Osteoblast (primary cell): ENCODE results near the gene BCAS3. TPM values are rescaled to one million over a fixed set of nuclear protein-coding genes. Genes with fewer than 3 reads are reported as not detected.

Experiments used
- DNase-seq: peaks from one replicate; pipeline ENCODE4 v3.0.0; 2011; ENCODE audit warnings: low spot score, mixed read lengths; ENCODE audit not compliant: insufficient read length; ENCODE audit errors: missing footprints
- H2AFZ ChIP-seq: 2 replicates; pipeline ENCODE4 v1.6.0; 2011; ENCODE audit warnings: mild to moderate bottlenecking, low read length
- H3K27ac ChIP-seq: 2 replicates; pipeline ENCODE4 v1.5.1; 2011; ENCODE audit warnings: mild to moderate bottlenecking, low read depth, low read length, moderate library complexity
- H3K27me3 ChIP-seq: 2 replicates; pipeline ENCODE4 v1.6.0; 2012; ENCODE audit warnings: mild to moderate bottlenecking, control low read depth, inconsistent platforms, low read length, moderate library complexity; ENCODE audit not compliant: insufficient read depth
- H3K36me3 ChIP-seq: 2 replicates; pipeline ENCODE4 v1.5.1; 2011; ENCODE audit warnings: mild to moderate bottlenecking, low read length, control low read depth, moderate library complexity; ENCODE audit not compliant: insufficient read depth
- H3K4me1 ChIP-seq: 2 replicates; pipeline ENCODE4 v1.5.1; 2011; ENCODE audit warnings: mild to moderate bottlenecking, low read length, control low read depth, moderate library complexity; ENCODE audit not compliant: insufficient read depth
- H3K4me2 ChIP-seq: 2 replicates; pipeline ENCODE4 v1.6.0; 2011; ENCODE audit warnings: mild to moderate bottlenecking, low read length; ENCODE audit not compliant: insufficient read depth
- H3K4me3 ChIP-seq: fragments of 200-600 bp; sonication (generic); 3 replicates; pipeline ENCODE4 v1.5.1; 2012; ENCODE audit warnings: mild to moderate bottlenecking, low read length, inconsistent platforms; ENCODE audit not compliant: insufficient read depth
- H3K79me2 ChIP-seq: 2 replicates; pipeline ENCODE4 v1.6.0; 2012; ENCODE audit warnings: mild to moderate bottlenecking, low read length, control low read depth, inconsistent platforms; ENCODE audit not compliant: insufficient read depth
- H3K9me3 ChIP-seq: 2 replicates; pipeline ENCODE4 v1.5.1; 2011; ENCODE audit warnings: low read depth, low read length, control low read depth
- H4K20me1 ChIP-seq: 2 replicates; pipeline ENCODE4 v1.6.0; 2012; ENCODE audit warnings: mild to moderate bottlenecking, low read length, control low read depth; ENCODE audit not compliant: insufficient read depth
- CTCF ChIP-seq: IDR thresholded peaks from 2 replicates; pipeline ENCODE4 v1.5.1; 2011; ENCODE audit warnings: mild to moderate bottlenecking, low read depth, low read length, moderate library complexity; ENCODE audit errors: extremely low read depth
- total RNA-seq: library from RNA; depleted of rRNA; stranded (reverse); fragments of >200 nt; gene quantifications from 2 replicates; pipeline ENCODE4 v1.2.3, GENCODE V29; 2012

The BCAS3 gene
- total RNA-seq, 1 donor, result 31.5 TPM

- no peaks in the 10 kb centered on the region for H3K9me3 ChIP-seq
- no peak overlapping the region for H3K4me2 ChIP-seq
- H3K27me3 ChIP-seq, result no peaks in the 10 kb centered on the region
- H3K4me3 ChIP-seq, result no peak overlapping the region
- no peaks in the 10 kb centered on the region for H3K4me1 ChIP-seq
- no peak for TF ChIP-seq CTCF
- no peak overlapping the region for H2AFZ ChIP-seq
- no peak overlapping the region for H3K27ac ChIP-seq
- H3K79me2 ChIP-seq, result no peaks in the 10 kb centered on the region
- no peaks in the 10 kb centered on the region for H3K36me3 ChIP-seq
- no peaks in the 10 kb centered on the region for H4K20me1 ChIP-seq
- DNase-seq, result peak; percentile 46
Observed at GRCh38 chr17:61379457-61380216, 702.0 kb downstream of the BCAS3 start.

- TF ChIP-seq CTCF, result no peak
- Histone ChIP-seq H2AFZ (no peak overlapping the region), H3K4me1 (no peaks in the 10 kb centered on the region), H3K27ac (no peak overlapping the region), H3K36me3 (no peaks in the 10 kb centered on the region), H3K4me2 (no peak overlapping the region), H3K9me3 (no peaks in the 10 kb centered on the region), H3K27me3 (no peaks in the 10 kb centered on the region), H3K4me3 (no peak overlapping the region), H4K20me1 (no peaks in the 10 kb centered on the region), H3K79me2 (no peaks in the 10 kb centered on the region)
- peak; percentile 60 for DNase-seq
Observed at GRCh38 chr17:61380217-61380835, 702.7 kb downstream of the BCAS3 start.

GRCh38 chr17:61380836-61381525, 703.3 kb downstream of the BCAS3 start:
- Histone ChIP-seq H4K20me1 (no peaks in the 10 kb centered on the region), H3K79me2 (no peaks in the 10 kb centered on the region), H3K27me3 (no peaks in the 10 kb centered on the region), H3K4me1 (no peaks in the 10 kb centered on the region), H3K9me3 (no peaks in the 10 kb centered on the region), H3K27ac (no peak overlapping the region), H3K36me3 (no peaks in the 10 kb centered on the region), H3K4me3 (no peak overlapping the region), H2AFZ (no peak overlapping the region), H3K4me2 (no peak overlapping the region)
- peak; percentile 29 for DNase-seq
- no peak for TF ChIP-seq CTCF

- Histone ChIP-seq H3K4me2 (no peak overlapping the region), H4K20me1 (no peaks in the 10 kb centered on the region), H3K4me1 (no peaks in the 10 kb centered on the region), H3K4me3 (no peak overlapping the region), H3K79me2 (no peaks in the 10 kb centered on the region), H3K27me3 (no peaks in the 10 kb centered on the region), H2AFZ (no peak overlapping the region), H3K9me3 (no peaks in the 10 kb centered on the region), H3K36me3 (no peaks in the 10 kb centered on the region), H3K27ac (no peak overlapping the region)
- peak; percentile 10 for DNase-seq
- TF ChIP-seq CTCF, result no peak
Observed at GRCh38 chr17:61381537-61381936, 703.9 kb downstream of the BCAS3 start.
